ENCODE measurements around the gene PLEK2. TPM values are rescaled to one million over a fixed set of nuclear protein-coding genes. Genes with fewer than 3 reads are reported as not detected.

PLEK2 gene, protein sequence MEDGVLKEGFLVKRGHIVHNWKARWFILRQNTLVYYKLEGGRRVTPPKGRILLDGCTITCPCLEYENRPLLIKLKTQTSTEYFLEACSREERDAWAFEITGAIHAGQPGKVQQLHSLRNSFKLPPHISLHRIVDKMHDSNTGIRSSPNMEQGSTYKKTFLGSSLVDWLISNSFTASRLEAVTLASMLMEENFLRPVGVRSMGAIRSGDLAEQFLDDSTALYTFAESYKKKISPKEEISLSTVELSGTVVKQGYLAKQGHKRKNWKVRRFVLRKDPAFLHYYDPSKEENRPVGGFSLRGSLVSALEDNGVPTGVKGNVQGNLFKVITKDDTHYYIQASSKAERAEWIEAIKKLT
- not detected in 2 replicates for polyA plus RNA-seq
- polyA minus RNA-seq = not detected in 2 replicates

DNA sequence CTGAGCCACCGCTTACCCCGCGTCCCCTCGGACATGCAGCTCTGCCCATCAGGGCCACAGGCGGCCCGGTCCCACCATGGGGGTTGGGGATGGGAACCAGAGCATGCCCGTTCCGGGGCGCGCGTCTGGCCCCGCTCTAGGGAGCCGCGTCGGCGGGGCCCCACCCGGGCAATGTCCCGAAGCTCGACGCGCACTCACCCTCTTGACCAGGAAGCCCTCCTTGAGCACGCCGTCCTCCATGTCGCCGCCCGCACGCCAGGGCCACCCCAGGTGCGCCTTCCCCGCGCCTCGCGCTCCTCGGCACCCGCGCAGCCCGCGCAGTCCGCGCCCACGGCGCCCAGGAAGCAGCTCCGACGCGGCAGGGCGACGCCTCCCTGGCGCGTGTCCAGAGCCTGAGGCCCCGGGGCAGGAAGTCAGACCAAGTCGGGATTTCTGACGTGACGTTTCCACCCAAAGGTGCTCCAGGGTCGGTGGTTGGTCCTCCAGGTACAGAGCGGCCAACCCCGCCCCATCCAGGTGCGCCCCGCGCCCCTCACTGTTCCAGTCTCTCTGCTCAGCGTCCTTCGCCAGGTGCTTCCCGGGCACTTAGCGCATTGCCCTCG is at the start of gene PLEK2:
TSS of gene PLEK2 (minus strand) at position 346 of the 602 bp plus-strand sequence. CDS start at position 240, 106 bp downstream.
- H3K27ac ChIP-seq (ENCODE audit: low read length) = no peak within 1 kb of the TSS
- H3K9me3 ChIP-seq (ENCODE audit: low read length) = no peaks in the 10 kb centered on the region
- H4K20me1 ChIP-seq (ENCODE audit: insufficient read depth) = no peaks in the 10 kb centered on the region
- TF ChIP-seq SMC3 (conservative IDR thresholded peaks at IDR 0.05; ENCODE audit: poor library complexity) = no peak
- TF ChIP-seq RAD21 (conservative IDR thresholded peaks at IDR 0.05) = no peak
- TF ChIP-seq EZH2 (IDR thresholded peaks at IDR 0.05; ENCODE audit: borderline replicate concordance, insufficient read depth, low read length, poor library complexity, severe bottlenecking) = no peak
- TF ChIP-seq TAF1 (IDR thresholded peaks at IDR 0.05; ENCODE audit: low read depth) = no peak
- no peak for TF ChIP-seq MXI1 (conservative IDR thresholded peaks at IDR 0.05; ENCODE audit: poor library complexity, severe bottlenecking)
- TF ChIP-seq POLR2AphosphoS5 (IDR thresholded peaks at IDR 0.05) = no peak
- no peak for TF ChIP-seq EP300 (conservative IDR thresholded peaks at IDR 0.05; ENCODE audit: poor library complexity, severe bottlenecking)
- TF ChIP-seq, protein P1, sequence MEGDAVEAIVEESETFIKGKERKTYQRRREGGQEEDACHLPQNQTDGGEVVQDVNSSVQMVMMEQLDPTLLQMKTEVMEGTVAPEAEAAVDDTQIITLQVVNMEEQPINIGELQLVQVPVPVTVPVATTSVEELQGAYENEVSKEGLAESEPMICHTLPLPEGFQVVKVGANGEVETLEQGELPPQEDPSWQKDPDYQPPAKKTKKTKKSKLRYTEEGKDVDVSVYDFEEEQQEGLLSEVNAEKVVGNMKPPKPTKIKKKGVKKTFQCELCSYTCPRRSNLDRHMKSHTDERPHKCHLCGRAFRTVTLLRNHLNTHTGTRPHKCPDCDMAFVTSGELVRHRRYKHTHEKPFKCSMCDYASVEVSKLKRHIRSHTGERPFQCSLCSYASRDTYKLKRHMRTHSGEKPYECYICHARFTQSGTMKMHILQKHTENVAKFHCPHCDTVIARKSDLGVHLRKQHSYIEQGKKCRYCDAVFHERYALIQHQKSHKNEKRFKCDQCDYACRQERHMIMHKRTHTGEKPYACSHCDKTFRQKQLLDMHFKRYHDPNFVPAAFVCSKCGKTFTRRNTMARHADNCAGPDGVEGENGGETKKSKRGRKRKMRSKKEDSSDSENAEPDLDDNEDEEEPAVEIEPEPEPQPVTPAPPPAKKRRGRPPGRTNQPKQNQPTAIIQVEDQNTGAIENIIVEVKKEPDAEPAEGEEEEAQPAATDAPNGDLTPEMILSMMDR (IDR thresholded peaks at IDR 0.05; ENCODE audit: poor library complexity, severe bottlenecking) = no peak
- TF ChIP-seq, protein P2, sequence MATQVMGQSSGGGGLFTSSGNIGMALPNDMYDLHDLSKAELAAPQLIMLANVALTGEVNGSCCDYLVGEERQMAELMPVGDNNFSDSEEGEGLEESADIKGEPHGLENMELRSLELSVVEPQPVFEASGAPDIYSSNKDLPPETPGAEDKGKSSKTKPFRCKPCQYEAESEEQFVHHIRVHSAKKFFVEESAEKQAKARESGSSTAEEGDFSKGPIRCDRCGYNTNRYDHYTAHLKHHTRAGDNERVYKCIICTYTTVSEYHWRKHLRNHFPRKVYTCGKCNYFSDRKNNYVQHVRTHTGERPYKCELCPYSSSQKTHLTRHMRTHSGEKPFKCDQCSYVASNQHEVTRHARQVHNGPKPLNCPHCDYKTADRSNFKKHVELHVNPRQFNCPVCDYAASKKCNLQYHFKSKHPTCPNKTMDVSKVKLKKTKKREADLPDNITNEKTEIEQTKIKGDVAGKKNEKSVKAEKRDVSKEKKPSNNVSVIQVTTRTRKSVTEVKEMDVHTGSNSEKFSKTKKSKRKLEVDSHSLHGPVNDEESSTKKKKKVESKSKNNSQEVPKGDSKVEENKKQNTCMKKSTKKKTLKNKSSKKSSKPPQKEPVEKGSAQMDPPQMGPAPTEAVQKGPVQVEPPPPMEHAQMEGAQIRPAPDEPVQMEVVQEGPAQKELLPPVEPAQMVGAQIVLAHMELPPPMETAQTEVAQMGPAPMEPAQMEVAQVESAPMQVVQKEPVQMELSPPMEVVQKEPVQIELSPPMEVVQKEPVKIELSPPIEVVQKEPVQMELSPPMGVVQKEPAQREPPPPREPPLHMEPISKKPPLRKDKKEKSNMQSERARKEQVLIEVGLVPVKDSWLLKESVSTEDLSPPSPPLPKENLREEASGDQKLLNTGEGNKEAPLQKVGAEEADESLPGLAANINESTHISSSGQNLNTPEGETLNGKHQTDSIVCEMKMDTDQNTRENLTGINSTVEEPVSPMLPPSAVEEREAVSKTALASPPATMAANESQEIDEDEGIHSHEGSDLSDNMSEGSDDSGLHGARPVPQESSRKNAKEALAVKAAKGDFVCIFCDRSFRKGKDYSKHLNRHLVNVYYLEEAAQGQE (IDR thresholded peaks at IDR 0.05; ENCODE audit: borderline replicate concordance) = no peak
- H3K9ac ChIP-seq (ENCODE audit: low read length) = no peak within 1 kb of the TSS
- no peak within 1 kb of the TSS for H3K4me2 ChIP-seq (ENCODE audit: low read length)
- H3F3A ChIP-seq (ENCODE audit: insufficient read depth, low read length, poor library complexity, severe bottlenecking) = no peaks in the 10 kb centered on the region
- H3K4me3 ChIP-seq (ENCODE audit: low read length) = no peak within 1 kb of the TSS
- no peaks in the 10 kb centered on the region for H3K9me2 ChIP-seq (ENCODE audit: insufficient read depth, low read length)
- H3K79me2 ChIP-seq (replicated peaks; ENCODE audit: insufficient read depth, low read length) = no peaks in the 10 kb centered on the region
- no peak within 1 kb of the TSS for H2AFZ ChIP-seq (ENCODE audit: low read depth, low read length)
- no peaks in the 10 kb centered on the region for H3K36me3 ChIP-seq (ENCODE audit: insufficient read depth, low read length)
- peaks cover 17% of the 10 kb centered on the region for H3K27me3 ChIP-seq (ENCODE audit: insufficient read depth, low read depth, low read length)

DNA sequence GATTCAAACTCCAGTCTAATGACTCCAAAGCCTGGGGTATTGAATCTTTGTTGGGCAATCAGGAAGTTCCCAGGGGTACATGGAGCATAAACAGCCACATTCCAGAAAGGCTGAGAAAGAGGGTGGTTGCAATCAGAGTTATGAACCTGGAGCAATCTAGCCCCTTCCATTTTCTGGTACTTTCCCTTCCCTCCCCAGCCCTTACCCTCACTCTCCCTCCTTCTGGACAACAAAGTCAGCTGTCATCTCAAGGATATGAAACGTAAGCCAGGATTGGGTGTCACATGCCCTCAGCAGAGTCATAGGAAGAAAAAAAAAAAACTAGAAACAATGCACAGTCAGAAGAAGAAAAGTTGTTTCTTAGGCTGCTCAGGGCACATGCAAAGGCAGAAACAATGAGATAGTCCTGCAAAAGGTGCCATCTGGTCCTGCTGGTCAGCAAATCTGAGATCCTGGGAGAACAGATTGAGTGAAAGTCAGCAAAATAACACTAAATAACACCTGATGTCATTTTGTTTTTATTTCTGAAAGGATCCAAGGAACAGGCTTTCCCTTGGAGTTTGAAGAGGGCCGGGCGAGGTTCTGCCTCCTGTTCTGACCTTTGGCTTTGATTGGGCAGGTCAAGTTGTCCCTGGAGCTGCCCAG is 49.5 kb upstream of the PLEK2 start:
- H3F3A ChIP-seq (ENCODE audit: insufficient read depth, low read length, poor library complexity, severe bottlenecking) = no peaks in the 10 kb centered on the region
- H3K9me3 ChIP-seq (ENCODE audit: low read length) = no peaks in the 10 kb centered on the region
- no peaks in the 10 kb centered on the region for H3K27me3 ChIP-seq (ENCODE audit: insufficient read depth, low read depth, low read length)
- no peak overlapping the region for H3K4me3 ChIP-seq (ENCODE audit: low read length)
- H4K20me1 ChIP-seq (ENCODE audit: insufficient read depth) = no peaks in the 10 kb centered on the region
- H3K79me2 ChIP-seq (replicated peaks; ENCODE audit: insufficient read depth, low read length) = no peaks in the 10 kb centered on the region
- H3K36me3 ChIP-seq (ENCODE audit: insufficient read depth, low read length) = no peaks in the 10 kb centered on the region
- H3K4me2 ChIP-seq (ENCODE audit: low read length) = no peak overlapping the region
- no peak overlapping the region for H3K9ac ChIP-seq (ENCODE audit: low read length)
- no peak overlapping the region for H3K27ac ChIP-seq (ENCODE audit: low read length)
- no peaks in the 10 kb centered on the region for H3K9me2 ChIP-seq (ENCODE audit: insufficient read depth, low read length)
- H2AFZ ChIP-seq (ENCODE audit: low read depth, low read length) = no peak overlapping the region
- TF ChIP-seq EP300 (conservative IDR thresholded peaks at IDR 0.05; ENCODE audit: poor library complexity, severe bottlenecking) = no peak
- TF ChIP-seq, protein P2 (IDR thresholded peaks at IDR 0.05; ENCODE audit: borderline replicate concordance) = no peak
- no peak for TF ChIP-seq EZH2 (IDR thresholded peaks at IDR 0.05; ENCODE audit: borderline replicate concordance, insufficient read depth, low read length, poor library complexity, severe bottlenecking)
- no peak for TF ChIP-seq SMC3 (conservative IDR thresholded peaks at IDR 0.05; ENCODE audit: poor library complexity)
- no peak for TF ChIP-seq RAD21 (conservative IDR thresholded peaks at IDR 0.05)
